Panc1 (cell line): ENCODE measurements around the gene ADAMTS7. TPM values are rescaled to one million over a fixed set of nuclear protein-coding genes. Genes with fewer than 3 reads are reported as not detected.
"Not testable (repeated sequence)": the region's sequence is repeated elsewhere in the genome, so short reads cannot be mapped to it uniquely, and the experiment has no call there.

Experiments
- ATAC-seq: fragments of 200-7000 bp; cut with Tn5 transposase; 2 replicates; pipeline ENCODE4 v1.9.1; 2020; ENCODE audit warnings: mild to moderate bottlenecking, moderate library complexity
- BruUV-seq: library from RNA; stranded (reverse); fragments of 400-500 nt; replicated peaks from 2 replicates; lab custom pipeline; 2021; lab: Mats Ljungman, UMichigan
- CTCF ChIA-PET: fragments of 300-600 bp; sonication (Branson Sonifier 250); formaldehyde crosslinking; loops from one replicate; lab custom pipeline; 2022; ENCODE audit warnings: antibody characterized with exemption; lab: Charles Lee
- POLR2A ChIA-PET: fragments of 300-600 bp; sonication (Branson Sonifier 250); formaldehyde crosslinking; loops from one replicate; lab custom pipeline; 2022; ENCODE audit warnings: antibody characterized with exemption; lab: Charles Lee
- DNase-seq: peaks from one replicate; pipeline ENCODE4 v3.0.0-alpha.2; 2010; ENCODE audit warnings: low read depth, low spot score
- H3K27ac ChIP-seq: 2 replicates; pipeline ENCODE4 v1.5.1; 2011; ENCODE audit warnings: mild to moderate bottlenecking, low read length, inconsistent platforms
- H3K27me3 ChIP-seq: fragments of 200-500 bp; sonication (Bioruptor generic); 2 replicates; pipeline ENCODE4 v1.6.0; 2014; ENCODE audit warnings: low read length, inconsistent platforms; ENCODE audit not compliant: control insufficient read depth, insufficient read depth
- H3K36me3 ChIP-seq: fragments of 200-500 bp; sonication (Bioruptor generic); 2 replicates; pipeline ENCODE4 v1.5.1; 2014; ENCODE audit warnings: inconsistent platforms, mild to moderate bottlenecking, low read length, moderate library complexity; ENCODE audit not compliant: control insufficient read depth, insufficient read depth
- H3K4me1 ChIP-seq: 2 replicates; pipeline ENCODE4 v1.5.1; 2011; ENCODE audit warnings: inconsistent platforms, mild to moderate bottlenecking, low read length, moderate library complexity; ENCODE audit not compliant: control insufficient read depth, insufficient read depth
- H3K4me3 ChIP-seq, 2 experiments: 2 replicates each; pipeline ENCODE4 v1.5.1; 2011 to 2012; ENCODE audit warnings: low read depth in 2 of 2, low read length in 2 of 2, mild to moderate bottlenecking in 2 of 2, inconsistent platforms in 1 of 2, moderate library complexity in 1 of 2
- H3K9me3 ChIP-seq: fragments of 200-500 bp; sonication (Bioruptor generic); 2 replicates; pipeline ENCODE4 v1.5.1; 2014; ENCODE audit warnings: low read depth, mild to moderate bottlenecking, inconsistent platforms, low read length, moderate library complexity; ENCODE audit not compliant: control insufficient read depth, insufficient read depth
- CTCF ChIP-seq: fragments of 450-650 bp; IDR thresholded peaks from 2 replicates; pipeline ENCODE4 v1.5.1; 2017; ENCODE audit warnings: mild to moderate bottlenecking
- POLR2AphosphoS5 ChIP-seq: IDR thresholded peaks from 2 replicates; pipeline ENCODE4 v1.6.1; 2012; ENCODE audit warnings: mild to moderate bottlenecking, low read depth, low read length, moderate library complexity
- SIN3A ChIP-seq: IDR thresholded peaks from 2 replicates; pipeline ENCODE4 v1.6.1; 2012; ENCODE audit warnings: low read depth, mild to moderate bottlenecking, low read length, moderate library complexity, borderline replicate concordance; ENCODE audit not compliant: insufficient read depth
- TCF7L2 ChIP-seq: IDR thresholded peaks from 2 replicates; pipeline ENCODE4 v1.6.1; 2011; ENCODE audit warnings: mild to moderate bottlenecking, low read depth, low read length, inconsistent platforms
- in situ Hi-C: cut with HindIII; loops from 2 replicates; pipeline ENCODE4 v1.10.0; 2016; ENCODE audit warnings: low sequenced_read_pairs, low pct_unique_long_range_greater_than_20kb
- intact Hi-C: fragments of 100-400 bp; cut with micrococcal nuclease; formaldehyde crosslinking; loops from one replicate; pipeline ENCODE4 v1.10.0; 2022; ENCODE audit not compliant: unreplicated experiment
- total RNA-seq: library from RNA; stranded (reverse); gene quantifications from one replicate; pipeline ENCODE4 v1.2.1, GENCODE V29; 2021; ENCODE audit not compliant: unreplicated experiment
- TF ChIP-seq, protein P1 (sequence below), 2 experiments: IDR thresholded peaks; 2 replicates each; pipeline ENCODE4 v1.6.1; 2011 to 2012; ENCODE audit warnings: low read depth in 2 of 2, control low read depth in 1 of 2, low read length in 1 of 2, mild to moderate bottlenecking in 1 of 2, moderate library complexity in 1 of 2; ENCODE audit not compliant: insufficient read depth in 1 of 2

Gene ADAMTS7
- total RNA-seq, 1 experiment from 2014 or later: 1.0 TPM

DNA sequence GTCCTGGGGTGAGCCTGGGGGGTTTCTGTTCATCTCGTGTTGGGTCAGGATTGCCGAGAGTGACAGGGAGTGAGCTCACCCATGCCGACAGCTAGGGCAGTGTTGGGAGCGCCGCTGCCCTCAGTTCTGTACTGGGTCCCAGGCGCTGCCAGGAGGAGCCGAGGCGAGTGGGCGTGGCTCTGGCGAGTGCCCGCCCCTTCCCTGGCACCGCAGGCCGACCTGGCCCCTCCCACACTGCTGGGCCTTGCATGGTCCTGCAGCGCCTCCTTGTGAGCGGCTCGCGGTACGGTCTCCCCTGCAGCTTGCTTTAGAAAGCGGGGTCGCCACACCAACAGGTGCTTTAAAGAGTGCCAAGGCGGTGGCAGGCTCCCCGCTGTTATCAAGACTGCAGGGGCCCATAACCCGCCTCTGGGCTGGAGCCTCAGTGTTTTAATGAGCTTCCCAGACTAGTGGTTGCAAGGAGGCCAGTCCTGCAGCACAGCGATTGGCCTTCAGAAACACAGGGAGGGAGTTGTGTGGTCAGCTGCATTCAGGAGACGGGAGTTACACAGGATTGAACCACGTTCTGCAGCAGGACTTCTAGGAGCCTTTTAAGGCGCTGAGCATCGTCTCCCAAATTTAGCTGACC is 60.2 kb downstream of the ADAMTS7 start:
- BruUV-seq, H3K27me3 ChIP-seq, H3K36me3 ChIP-seq, DNase-seq, H3K9me3 ChIP-seq, H3K4me1 ChIP-seq, in situ Hi-C loops, POLR2A ChIA-PET, H3K27ac ChIP-seq: not testable (repeated sequence)
- intact Hi-C loops: loop anchor here (10.0 kb wide), 1 partner anchor 124 kb away; the partner anchor contains the start of gene MORF4L1
- H3K4me3 ChIP-seq: peak overlapping the region; percentile 13 to 39; a peak in 3 of 4 replicates
- ATAC-seq: peak; percentile 97
- CTCF ChIA-PET: interaction anchor here (0.7 to 1.1 kb wide), 3 partner anchors 11 to 132 kb away, joined by 3 to 4 read pairs (median 3); no protein-coding TSS in a partner anchor
- TF ChIP-seq, protein P1, sequence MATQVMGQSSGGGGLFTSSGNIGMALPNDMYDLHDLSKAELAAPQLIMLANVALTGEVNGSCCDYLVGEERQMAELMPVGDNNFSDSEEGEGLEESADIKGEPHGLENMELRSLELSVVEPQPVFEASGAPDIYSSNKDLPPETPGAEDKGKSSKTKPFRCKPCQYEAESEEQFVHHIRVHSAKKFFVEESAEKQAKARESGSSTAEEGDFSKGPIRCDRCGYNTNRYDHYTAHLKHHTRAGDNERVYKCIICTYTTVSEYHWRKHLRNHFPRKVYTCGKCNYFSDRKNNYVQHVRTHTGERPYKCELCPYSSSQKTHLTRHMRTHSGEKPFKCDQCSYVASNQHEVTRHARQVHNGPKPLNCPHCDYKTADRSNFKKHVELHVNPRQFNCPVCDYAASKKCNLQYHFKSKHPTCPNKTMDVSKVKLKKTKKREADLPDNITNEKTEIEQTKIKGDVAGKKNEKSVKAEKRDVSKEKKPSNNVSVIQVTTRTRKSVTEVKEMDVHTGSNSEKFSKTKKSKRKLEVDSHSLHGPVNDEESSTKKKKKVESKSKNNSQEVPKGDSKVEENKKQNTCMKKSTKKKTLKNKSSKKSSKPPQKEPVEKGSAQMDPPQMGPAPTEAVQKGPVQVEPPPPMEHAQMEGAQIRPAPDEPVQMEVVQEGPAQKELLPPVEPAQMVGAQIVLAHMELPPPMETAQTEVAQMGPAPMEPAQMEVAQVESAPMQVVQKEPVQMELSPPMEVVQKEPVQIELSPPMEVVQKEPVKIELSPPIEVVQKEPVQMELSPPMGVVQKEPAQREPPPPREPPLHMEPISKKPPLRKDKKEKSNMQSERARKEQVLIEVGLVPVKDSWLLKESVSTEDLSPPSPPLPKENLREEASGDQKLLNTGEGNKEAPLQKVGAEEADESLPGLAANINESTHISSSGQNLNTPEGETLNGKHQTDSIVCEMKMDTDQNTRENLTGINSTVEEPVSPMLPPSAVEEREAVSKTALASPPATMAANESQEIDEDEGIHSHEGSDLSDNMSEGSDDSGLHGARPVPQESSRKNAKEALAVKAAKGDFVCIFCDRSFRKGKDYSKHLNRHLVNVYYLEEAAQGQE (IDR thresholded peaks at IDR 0.05; ENCODE audit: insufficient read depth in 1 of 2, low read depth in 2 of 2, low read length in 1 of 2): 0 out of 4 replicates have a peak, but pooled peaks of 1 of the 2 experiments have one; percentile 14
- peak; percentile 89 for TF ChIP-seq CTCF

GRCh38 chr15:78750566-78750965 is 60.7 kb downstream of the ADAMTS7 start:
- DNase-seq (no peak), ATAC-seq (peak; percentile 19; the same call in 1 of the 2 replicates)
- Histone ChIP-seq H3K4me1 (no peaks in the 10 kb centered on the region), H3K4me3 (peak overlapping the region; percentile 13 to 39; a peak in 3 of 4 replicates), H3K27me3 (no peaks in the 10 kb centered on the region), H3K27ac (no peak overlapping the region), H3K36me3 (no peaks in the 10 kb centered on the region), H3K9me3 (no peaks in the 10 kb centered on the region)
- ChIA-PET POLR2A (no interaction called here), CTCF (interaction anchor here (0.7 to 1.1 kb wide), 3 partner anchors 11 to 131 kb away, joined by 3 to 4 read pairs (median 3); no protein-coding TSS in a partner anchor)
- in situ Hi-C loops (no loop called here), intact Hi-C loops (loop anchor here (10.0 kb wide), 1 partner anchor 124 kb away; the partner anchor contains the start of gene MORF4L1)
- no TSS peak for BruUV-seq
- TF ChIP-seq, protein P1 (IDR thresholded peaks at IDR 0.05; ENCODE audit: insufficient read depth in 1 of 2, low read depth in 2 of 2, low read length in 1 of 2): no peak
- TF ChIP-seq CTCF: no peak
- TF ChIP-seq SIN3A: no peak
- TF ChIP-seq POLR2AphosphoS5: no peak
- no peak for TF ChIP-seq TCF7L2
